H7 (cell line): ENCODE measurements around the gene SMARCC2. TPM values are rescaled to one million over a fixed set of nuclear protein-coding genes. Genes with fewer than 3 reads are reported as not detected.

Experiments
- DNase-seq: peaks from one replicate; pipeline ENCODE4 v3.0.0; 2012
- H3K27me3 ChIP-seq: 2 replicates; pipeline ENCODE4 v1.6.0; 2011; ENCODE audit warnings: mild to moderate bottlenecking, low read length; ENCODE audit not compliant: control insufficient read depth, insufficient read depth
- H3K36me3 ChIP-seq: replicated peaks from 2 replicates; pipeline ENCODE4 v1.5.1; 2011; ENCODE audit warnings: low read length; ENCODE audit not compliant: control insufficient read depth, insufficient read depth
- H3K4me3 ChIP-seq: 2 replicates; pipeline ENCODE4 v1.5.1; 2011; ENCODE audit warnings: low read depth, mild to moderate bottlenecking, control low read depth, low read length, moderate library complexity; ENCODE audit not compliant: insufficient read depth
- total RNA-seq: library from RNA; depleted of rRNA; stranded (reverse); fragments of >200 nt; shearing (Covaris generic); gene quantifications from 2 replicates; pipeline ENCODE4 v1.2.3, GENCODE V29; 2014; rRNA removed

Gene SMARCC2
- 20.0 and 27.5 TPM in 2 replicates for total RNA-seq

DNA sequence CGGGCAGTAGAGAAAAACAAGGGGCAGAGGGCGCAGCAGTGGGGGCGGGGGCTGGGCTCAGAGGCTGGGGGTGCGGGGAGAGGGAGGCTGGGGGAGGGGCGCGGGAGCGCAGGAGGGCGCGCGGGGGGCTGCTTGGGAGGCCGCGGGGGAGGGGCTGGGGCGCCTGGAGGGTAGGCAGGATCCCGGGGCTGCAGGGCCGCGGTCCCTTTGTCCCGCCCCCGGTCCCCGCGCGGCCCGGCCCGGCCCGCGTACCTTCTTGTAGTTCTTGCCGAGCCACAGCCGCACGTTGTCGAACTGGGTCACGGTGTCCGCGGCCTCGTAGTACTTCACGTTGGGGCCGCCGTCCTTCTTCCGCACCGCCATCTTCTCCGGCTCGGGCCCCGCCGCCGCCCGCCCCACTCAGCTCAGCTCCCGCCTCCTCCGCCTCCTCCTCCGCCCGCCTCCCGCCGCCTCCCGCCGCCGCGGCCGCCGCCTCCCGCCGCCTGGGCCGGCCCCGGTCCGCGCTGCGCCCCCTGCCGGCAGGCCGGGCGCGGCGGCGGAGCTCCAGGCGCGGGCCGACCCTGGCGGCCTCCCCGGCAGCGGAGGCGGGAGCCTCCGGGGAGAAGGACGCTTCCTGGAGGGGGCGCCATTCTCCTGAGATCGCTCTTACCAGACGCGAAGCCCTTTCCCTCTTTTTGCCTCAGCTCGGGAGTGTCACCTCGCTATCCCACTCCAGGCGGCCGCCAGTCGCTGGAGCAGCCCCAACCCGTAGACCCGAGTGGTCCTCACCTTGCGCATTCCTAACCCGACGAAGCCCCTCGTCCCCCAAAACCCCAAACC is at the start of gene SMARCC2:
Gene SMARCC2, minus strand, starts transcription at position 385 of the 819 bp plus-strand sequence. Its CDS starts 22 bp downstream, at position 363.
- peak within 1 kb of the TSS; percentile 95 for H3K4me3 ChIP-seq
- peak; percentile 99 for DNase-seq
- H3K27me3 ChIP-seq = no peaks in the 10 kb centered on the region; the same call in 1 of the 2 replicates

DNA sequence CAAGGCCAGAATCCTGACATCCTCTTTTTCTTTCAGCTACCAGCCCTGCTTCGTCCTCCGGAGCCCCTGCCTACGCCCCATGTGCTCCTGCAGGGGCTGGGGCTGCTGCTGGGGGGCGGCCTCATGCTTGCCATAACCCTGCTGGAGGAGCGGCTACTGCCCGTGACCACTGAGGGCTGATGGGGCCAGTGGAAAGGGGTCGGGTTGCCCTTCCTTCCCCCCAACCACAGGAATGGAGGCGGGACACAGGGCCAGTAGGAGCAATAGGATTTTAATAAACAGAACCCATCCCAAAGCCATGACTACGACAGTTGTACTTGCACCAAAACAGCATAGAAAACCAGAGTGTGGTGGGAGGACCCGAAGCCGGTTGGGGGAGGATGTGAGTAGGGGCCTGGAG is 48.3 kb upstream of the SMARCC2 start:
- Histone ChIP-seq H3K4me3 (no peak overlapping the region), H3K27me3 (no peaks in the 10 kb centered on the region), H3K36me3 (peaks cover 2% of the 10 kb centered on the region)
- peak; percentile 70 for DNase-seq

More for the DNA sequence above, at the start of gene SMARCC2:
- peaks cover 14% of the 10 kb centered on the region for H3K36me3 ChIP-seq

DNA sequence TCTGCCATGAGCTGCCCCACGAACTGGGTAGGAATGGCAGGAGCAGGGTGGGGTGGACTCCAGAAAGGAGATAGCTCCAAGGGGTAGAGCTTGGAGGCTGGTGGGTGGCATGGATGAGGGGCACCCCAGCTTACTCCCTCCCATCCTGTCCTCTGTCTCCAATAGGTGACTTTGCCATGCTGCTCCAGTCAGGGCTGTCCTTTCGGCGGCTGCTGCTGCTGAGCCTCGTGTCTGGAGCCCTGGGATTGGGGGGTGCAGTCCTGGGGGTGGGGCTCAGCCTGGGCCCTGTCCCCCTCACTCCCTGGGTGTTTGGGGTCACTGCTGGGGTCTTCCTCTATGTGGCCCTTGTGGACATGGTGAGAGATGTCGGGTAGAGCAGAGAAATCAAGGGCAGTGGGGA is 47.7 kb upstream of the SMARCC2 start:
- DNase-seq = no peak
- no peaks in the 10 kb centered on the region for H3K27me3 ChIP-seq

DNA sequence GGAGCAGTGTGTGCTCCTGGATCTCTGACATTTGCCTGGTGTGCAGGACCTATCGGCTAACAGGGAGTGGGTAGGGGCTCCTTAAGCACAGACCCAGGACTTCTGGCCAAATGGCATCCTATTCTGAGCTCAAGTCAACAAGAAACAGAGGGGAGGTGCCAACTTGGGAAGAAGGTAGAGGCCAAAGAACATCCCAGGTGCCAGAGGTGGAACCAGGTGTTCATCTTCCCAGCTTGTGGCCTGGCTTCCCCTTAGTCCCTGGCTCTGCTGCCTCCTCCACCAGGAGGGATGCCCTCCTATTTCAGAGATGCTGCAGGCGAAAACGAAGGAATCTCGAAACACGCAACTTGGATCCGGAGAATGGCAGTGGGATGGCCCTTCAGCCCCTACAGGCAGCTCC is 46.8 kb upstream of the SMARCC2 start:
- H3K27me3 ChIP-seq = no peaks in the 10 kb centered on the region
- H3K36me3 ChIP-seq = peaks cover 1% of the 10 kb centered on the region
- no peak overlapping the region for H3K4me3 ChIP-seq
- DNase-seq = peak; percentile 28

More for the DNA sequence above, 47.7 kb upstream of the SMARCC2 start:
- H3K36me3 ChIP-seq = peaks cover 1% of the 10 kb centered on the region
- H3K4me3 ChIP-seq = no peak overlapping the region

DNA sequence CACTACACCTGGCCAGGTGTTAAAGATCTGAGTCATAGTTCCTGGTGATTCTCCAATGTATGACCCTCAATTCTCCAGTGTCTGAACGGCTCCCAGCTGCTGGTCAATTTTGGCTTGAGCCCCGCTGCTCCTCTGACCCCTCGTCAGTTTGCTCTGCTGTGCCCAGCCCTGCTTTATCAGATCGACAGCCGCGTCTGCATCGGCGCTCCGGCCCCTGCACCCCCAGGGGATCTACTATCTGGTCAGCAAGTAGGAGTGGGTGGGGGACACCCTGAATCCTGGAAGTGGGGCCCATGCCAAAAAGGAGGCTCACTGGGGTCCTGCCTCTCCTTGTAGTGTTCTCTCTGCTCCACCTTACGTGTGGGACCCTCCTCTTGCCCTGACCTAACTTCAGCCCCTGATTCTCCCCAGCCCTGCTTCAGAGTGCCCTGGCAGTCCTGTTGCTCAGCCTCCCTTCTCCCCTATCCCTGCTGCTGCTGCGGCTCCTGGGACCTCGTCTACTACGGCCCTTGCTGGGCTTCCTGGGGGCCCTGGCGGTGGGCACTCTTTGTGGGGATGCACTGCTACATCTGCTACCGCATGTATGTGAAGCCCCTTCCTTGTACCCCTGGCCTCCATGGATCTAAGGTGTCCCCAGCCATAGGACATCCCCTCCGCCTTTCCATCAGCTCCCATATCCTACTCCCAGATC is 45.6 kb upstream of the SMARCC2 start:
- Histone ChIP-seq H3K4me3 (no peak overlapping the region), H3K27me3 (no peaks in the 10 kb centered on the region), H3K36me3 (peaks cover 1% of the 10 kb centered on the region)
- peak; percentile 52 for DNase-seq

DNA sequence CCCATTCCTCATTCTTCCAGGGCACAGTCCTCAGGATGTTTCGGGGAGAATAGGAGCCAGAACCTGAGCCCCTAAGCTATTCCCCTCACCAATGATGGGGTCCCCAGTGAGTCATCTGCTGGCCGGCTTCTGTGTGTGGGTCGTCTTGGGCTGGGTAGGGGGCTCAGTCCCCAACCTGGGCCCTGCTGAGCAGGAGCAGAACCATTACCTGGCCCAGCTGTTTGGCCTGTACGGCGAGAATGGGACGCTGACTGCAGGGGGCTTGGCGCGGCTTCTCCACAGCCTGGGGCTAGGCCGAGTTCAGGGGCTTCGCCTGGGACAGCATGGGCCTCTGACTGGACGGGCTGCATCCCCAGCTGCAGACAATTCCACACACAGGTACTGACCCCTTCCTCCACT is 41.9 kb upstream of the SMARCC2 start:
- no peak overlapping the region for H3K4me3 ChIP-seq
- no peaks in the 10 kb centered on the region for H3K27me3 ChIP-seq
- DNase-seq = peak; percentile 62
- peaks cover 1% of the 10 kb centered on the region for H3K36me3 ChIP-seq

DNA sequence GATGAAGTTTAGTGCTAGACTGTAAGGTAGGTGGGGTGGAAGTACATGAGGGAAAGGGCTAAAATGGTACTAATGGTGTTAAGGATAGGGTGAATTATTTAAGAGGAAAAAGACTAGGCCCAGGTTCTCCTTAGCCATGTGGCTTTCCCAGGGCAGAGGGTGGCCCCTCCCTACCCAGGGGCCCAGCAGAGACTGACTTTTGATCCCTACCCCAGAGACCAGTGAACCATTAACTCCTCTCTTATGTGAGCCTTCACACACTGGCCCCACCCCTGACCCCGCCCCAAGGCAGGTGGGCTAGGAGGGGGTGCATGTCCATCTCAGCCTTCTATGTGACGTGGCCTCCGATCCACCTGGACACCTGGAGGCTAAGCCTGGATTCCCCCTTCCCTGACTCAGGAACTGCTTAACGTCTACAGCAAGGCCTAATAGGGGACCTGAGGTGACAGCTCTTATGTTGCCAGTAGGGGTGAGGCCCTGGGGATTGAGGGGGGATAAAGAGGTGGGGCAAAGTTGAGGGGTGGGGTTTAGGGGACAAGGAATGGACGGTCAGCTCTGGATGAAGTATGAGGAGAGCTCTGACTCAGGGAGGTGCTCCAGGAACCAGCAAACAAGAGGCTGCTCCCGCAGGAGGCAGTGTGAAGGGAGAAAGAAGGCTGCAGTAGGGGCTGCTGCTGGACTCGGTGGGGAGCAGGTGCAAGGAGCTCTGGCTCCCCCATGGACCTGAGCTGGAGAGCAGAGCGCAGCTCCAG is 41.3 kb upstream of the SMARCC2 start:
- DNase-seq = peak; percentile 74
- no peaks in the 10 kb centered on the region for H3K27me3 ChIP-seq

DNA sequence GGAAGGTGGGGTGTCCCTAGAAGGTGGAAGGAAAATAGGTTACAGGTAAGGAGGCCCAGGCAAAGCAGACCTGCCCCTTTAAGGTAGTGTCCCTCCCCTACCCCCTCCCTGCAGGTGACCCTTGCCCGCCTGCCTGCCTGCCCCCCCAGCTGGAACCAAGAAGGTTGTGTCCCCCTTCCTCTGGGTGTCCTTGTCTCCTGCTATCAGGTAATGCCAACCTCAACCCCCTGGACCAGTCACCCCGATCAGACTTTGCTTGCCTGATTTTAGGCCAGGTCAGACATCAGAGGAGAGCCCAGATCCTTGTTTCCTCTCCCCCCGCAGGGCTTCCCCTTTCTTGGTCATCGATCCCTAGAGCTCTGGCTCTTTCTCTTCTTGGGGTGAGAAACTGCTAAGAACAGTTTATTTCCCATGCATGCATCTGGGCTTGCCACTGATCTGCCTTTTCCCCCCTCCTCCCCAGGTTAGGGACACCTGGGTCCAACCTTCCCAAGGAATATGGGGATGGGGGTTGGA is 40.7 kb upstream of the SMARCC2 start, which contains the start of gene SLC39A5:
Gene SLC39A5, plus strand, starts transcription at position 136 of the 516 bp plus-strand sequence. CDS start 1,224 bp downstream, outside the sequence.
- Histone ChIP-seq H3K36me3 (no peaks in the 10 kb centered on the region), H3K27me3 (no peaks in the 10 kb centered on the region), H3K4me3 (no peak within 1 kb of the TSS)
- peak; percentile 55 for DNase-seq

More for the DNA sequence above, 41.3 kb upstream of the SMARCC2 start:
- Histone ChIP-seq H3K36me3 (no peaks in the 10 kb centered on the region), H3K4me3 (no peak overlapping the region)

DNA sequence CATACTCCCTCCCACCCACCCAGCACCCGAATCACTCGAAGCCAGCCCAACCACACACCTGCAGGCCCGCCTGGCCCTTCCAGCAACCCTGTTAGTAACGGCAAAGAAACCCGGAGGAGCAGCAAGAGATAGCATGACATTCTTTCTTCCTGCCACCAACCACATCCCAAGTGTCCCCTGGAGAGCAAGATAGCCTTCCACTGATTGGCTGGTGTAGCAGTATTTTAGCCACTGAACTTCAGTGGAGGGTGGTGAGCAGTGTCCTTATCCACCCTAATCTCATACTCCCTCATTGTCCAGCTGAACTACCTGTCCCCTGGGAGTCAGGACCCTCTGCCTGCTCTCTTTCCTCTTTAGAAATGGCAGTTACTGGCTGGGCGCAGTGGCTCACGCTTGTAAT is 39.8 kb upstream of the SMARCC2 start:
- peak; percentile 23 for DNase-seq
- no peak overlapping the region for H3K4me3 ChIP-seq
- H3K36me3 ChIP-seq = no peaks in the 10 kb centered on the region
- no peaks in the 10 kb centered on the region for H3K27me3 ChIP-seq

DNA sequence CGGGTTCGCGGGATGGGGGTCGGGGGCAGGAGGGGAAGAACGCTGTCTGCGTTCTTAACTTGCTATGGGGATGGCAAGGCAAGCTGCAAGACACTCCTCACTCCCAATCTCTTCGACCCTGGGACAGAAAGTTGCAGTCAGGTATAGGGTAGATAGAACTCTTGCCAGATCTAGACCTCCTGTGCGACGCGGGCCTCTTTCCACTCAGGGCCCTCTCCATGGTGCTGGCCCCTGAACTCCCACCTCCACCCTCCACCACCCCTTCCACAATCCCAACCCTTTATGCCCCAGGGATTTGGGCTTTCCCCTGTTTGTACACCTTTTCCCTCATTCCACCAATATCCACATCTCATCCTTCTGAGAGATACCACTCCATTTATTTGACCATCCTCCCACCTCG is 35.7 kb upstream of the SMARCC2 start:
- H3K4me3 ChIP-seq = no peak overlapping the region
- no peaks in the 10 kb centered on the region for H3K27me3 ChIP-seq
- no peaks in the 10 kb centered on the region for H3K36me3 ChIP-seq
- DNase-seq = peak; percentile 61

DNA sequence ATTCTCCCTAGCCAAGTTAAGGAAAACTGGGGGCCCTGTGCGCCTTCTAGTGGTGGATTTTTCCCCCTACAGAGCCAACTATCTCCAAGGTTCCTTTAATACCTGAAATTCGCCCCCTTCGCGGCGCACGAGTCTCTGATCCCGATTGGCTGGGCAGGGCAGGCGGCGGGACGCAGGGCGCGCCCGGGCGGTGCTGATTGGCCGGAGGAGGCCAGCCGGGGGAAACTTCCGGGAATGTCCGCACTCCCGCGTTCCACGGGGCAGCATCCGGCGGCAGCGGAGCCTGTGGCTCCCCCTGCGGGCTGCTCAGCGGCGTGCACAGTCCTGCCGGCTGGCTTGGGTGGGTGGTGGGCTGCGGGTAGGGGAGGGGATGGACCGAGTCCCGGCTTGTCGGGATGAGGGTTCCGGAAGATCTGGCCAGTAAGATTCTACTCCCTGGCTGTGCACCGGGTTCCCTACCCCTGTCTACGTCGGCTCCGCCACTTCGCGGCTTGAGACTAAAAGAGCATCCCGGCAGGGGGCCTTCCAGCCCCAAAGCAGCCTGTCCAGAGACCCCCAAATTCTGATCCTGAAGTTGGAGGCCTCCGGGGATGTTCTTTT is 34.9 kb upstream of the SMARCC2 start, which contains the start of gene NABP2:
Gene NABP2, plus strand, starts transcription at position 241 of the 600 bp plus-strand sequence. CDS start 515 bp downstream, outside the sequence.
- DNase-seq = peak; percentile 100
- Histone ChIP-seq H3K36me3 (no peaks in the 10 kb centered on the region), H3K4me3 (peak within 1 kb of the TSS; percentile 71), H3K27me3 (no peaks in the 10 kb centered on the region)

DNA sequence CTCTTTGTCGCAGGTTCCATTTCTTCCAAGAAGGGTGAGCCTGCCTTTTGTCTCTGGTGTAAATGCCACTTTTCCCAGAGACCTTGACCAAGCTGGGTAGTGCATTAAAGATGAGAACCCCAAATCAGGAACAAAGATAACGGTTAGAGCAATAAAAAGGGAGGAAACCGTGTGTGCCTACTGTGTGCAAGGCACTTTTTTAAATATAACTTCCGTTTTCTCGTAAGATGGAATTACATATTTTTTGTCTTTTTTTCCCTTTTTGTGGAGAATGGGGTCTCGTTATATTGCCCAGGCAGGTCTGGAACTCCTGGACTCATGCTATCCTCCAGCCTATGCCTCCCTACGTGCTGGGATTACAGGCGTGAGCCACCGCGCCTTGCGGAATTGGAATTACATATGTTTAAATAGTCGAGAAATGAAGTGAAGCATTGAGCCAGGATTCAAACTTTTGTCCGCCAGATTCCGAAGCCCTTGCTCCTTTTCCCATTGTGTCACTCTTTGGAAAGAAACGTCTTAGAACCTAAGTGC is 34.4 kb upstream of the SMARCC2 start:
- DNase-seq = no peak
- Histone ChIP-seq H3K4me3 (no peak overlapping the region; the same call in 1 of the 2 replicates), H3K36me3 (no peaks in the 10 kb centered on the region), H3K27me3 (no peaks in the 10 kb centered on the region)

DNA sequence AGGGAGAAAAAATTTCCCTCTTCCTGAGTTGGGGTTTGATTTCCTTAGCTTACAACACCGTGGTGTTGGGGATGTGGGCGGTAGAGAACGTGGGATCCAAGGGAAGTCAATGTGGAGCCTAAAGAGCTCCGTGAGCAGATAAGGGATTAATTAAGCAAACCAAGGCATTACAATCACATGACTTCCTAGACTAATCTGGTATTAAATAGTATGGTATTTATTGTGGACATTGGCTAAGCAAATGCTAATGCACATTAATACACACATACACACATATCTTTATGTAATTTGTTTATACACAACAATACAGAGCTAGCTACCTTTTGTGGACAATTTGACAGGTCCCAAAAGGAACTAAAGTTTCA is 33.2 kb upstream of the SMARCC2 start:
- H3K36me3 ChIP-seq = no peaks in the 10 kb centered on the region
- DNase-seq = no peak
- no peaks in the 10 kb centered on the region for H3K27me3 ChIP-seq
- H3K4me3 ChIP-seq = peak overlapping the region; percentile 88
